Mesothelial cell of epicardium (in vitro differentiated cells): ENCODE measurements around the gene MFGE8. TPM values are rescaled to one million over a fixed set of nuclear protein-coding genes. Genes with fewer than 3 reads are reported as not detected.

ENCODE experiments used
- DNase-seq, 2 experiments: peaks; one replicate each; pipeline ENCODE4 v3.0.0; 2021; ENCODE audit warnings: low spot score in 2 of 2; ENCODE audit not compliant: unreplicated experiment in 2 of 2
- H3K27ac Mint-ChIP-seq: 2 replicates; pipeline ENCODE4 v1.8.0; 2021; ENCODE audit warnings: mixed read lengths
- H3K27me3 Mint-ChIP-seq: 2 replicates; pipeline ENCODE4 v1.8.0; 2021; ENCODE audit warnings: low read depth, mixed read lengths
- H3K36me3 Mint-ChIP-seq: 2 replicates; pipeline ENCODE4 v1.8.0; 2021; ENCODE audit warnings: mixed read lengths
- H3K4me1 Mint-ChIP-seq: 2 replicates; pipeline ENCODE4 v1.8.0; 2021; ENCODE audit warnings: mixed read lengths
- H3K4me3 Mint-ChIP-seq: 2 replicates; pipeline ENCODE4 v1.8.0; 2021; ENCODE audit warnings: mild to moderate bottlenecking, moderate library complexity, mixed read lengths
- H3K9me3 Mint-ChIP-seq: 2 replicates; pipeline ENCODE4 v1.8.0; 2021; ENCODE audit warnings: mixed read lengths
- total RNA-seq: library from RNA; stranded (reverse); gene quantifications from 3 replicates; pipeline ENCODE4 v1.2.1, GENCODE V29; 2021
- TF ChIP-seq, protein P1 (sequence below): fragments of 200-600 bp; sonication (generic); IDR thresholded peaks from one replicate; pipeline ENCODE4 v1.5.0; 2021; ENCODE audit warnings: antibody characterized with exemption; ENCODE audit not compliant: unreplicated experiment

The MFGE8 gene
- total RNA-seq, 1 donor from 2014 or later: 181 TPM

DNA sequence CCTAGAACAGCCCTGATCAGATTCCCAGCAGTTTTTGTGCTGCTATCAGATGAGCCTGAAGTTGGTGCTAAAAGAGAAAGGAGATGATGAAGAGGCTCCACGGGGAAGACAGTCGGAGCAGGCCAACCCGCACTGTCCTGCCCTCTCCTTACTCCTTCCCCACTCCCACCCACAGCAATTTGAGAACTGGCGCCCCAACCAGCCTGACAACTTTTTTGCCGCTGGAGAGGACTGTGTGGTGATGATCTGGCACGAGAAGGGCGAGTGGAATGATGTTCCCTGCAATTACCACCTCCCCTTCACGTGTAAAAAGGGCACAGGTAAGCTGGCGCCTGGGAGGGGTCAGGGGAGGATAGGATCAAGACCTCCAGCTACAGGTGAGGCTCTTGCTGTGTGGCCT is 40.5 kb downstream of the MFGE8 start:
- no peaks in the 10 kb centered on the region for H3K9me3 Mint-ChIP-seq
- no peak overlapping the region for H3K4me3 Mint-ChIP-seq
- H3K4me1 Mint-ChIP-seq: peaks cover 14% of the 10 kb centered on the region
- H3K27ac Mint-ChIP-seq: no peak overlapping the region
- H3K36me3 Mint-ChIP-seq: no peaks in the 10 kb centered on the region
- H3K27me3 Mint-ChIP-seq: peaks cover 21% of the 10 kb centered on the region
- TF ChIP-seq, protein P1, sequence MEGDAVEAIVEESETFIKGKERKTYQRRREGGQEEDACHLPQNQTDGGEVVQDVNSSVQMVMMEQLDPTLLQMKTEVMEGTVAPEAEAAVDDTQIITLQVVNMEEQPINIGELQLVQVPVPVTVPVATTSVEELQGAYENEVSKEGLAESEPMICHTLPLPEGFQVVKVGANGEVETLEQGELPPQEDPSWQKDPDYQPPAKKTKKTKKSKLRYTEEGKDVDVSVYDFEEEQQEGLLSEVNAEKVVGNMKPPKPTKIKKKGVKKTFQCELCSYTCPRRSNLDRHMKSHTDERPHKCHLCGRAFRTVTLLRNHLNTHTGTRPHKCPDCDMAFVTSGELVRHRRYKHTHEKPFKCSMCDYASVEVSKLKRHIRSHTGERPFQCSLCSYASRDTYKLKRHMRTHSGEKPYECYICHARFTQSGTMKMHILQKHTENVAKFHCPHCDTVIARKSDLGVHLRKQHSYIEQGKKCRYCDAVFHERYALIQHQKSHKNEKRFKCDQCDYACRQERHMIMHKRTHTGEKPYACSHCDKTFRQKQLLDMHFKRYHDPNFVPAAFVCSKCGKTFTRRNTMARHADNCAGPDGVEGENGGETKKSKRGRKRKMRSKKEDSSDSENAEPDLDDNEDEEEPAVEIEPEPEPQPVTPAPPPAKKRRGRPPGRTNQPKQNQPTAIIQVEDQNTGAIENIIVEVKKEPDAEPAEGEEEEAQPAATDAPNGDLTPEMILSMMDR: no peak
- DNase-seq: no peak

DNA sequence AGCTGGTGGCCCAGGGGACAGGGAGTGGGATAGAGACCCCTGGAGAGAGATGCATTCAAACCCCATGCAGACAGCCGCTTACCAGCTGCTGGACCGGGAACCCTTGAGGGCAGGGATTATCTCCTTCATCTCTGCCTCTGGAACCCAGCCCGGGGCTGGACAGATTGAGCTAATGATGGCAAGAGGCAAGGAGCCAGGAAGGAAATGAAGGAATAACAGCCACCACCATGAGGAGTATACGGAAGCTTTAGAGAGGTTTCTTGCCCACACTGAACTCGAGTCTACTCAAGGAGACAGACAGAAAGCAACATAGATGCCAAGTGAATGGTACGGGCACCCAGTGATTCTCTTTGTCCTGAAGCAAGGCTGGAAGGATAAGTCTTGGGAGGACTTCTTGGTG is 41.1 kb downstream of the MFGE8 start:
- Mint-ChIP-seq H3K27me3 (peaks cover 27% of the 10 kb centered on the region), H3K4me3 (no peak overlapping the region), H3K9me3 (no peaks in the 10 kb centered on the region), H3K4me1 (peaks cover 14% of the 10 kb centered on the region), H3K27ac (no peak overlapping the region), H3K36me3 (no peaks in the 10 kb centered on the region)
- TF ChIP-seq, protein P1: no peak
- DNase-seq: no peak

DNA sequence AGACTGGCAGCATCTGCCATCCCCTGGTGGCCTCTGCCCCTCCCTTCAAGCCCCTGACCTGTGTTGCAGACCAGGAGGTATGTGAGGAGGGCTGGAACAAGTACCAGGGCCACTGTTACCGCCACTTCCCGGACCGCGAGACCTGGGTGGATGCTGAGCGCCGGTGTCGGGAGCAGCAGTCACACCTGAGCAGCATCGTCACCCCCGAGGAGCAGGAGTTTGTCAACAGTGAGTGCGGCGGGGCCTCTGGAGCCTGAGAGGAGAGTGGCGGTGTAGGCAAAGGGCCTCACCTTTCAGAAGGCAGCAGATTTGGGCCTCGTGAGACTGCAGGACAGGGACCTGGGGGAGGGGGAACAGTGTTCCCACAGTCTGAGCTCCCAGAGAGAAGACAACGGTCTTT is 41.9 kb downstream of the MFGE8 start:
- Mint-ChIP-seq H3K4me3 (no peak overlapping the region), H3K27me3 (peaks cover 32% of the 10 kb centered on the region), H3K36me3 (no peaks in the 10 kb centered on the region), H3K4me1 (peaks cover 14% of the 10 kb centered on the region), H3K27ac (no peak overlapping the region), H3K9me3 (no peaks in the 10 kb centered on the region)
- DNase-seq: no peak
- TF ChIP-seq, protein P1: no peak

DNA sequence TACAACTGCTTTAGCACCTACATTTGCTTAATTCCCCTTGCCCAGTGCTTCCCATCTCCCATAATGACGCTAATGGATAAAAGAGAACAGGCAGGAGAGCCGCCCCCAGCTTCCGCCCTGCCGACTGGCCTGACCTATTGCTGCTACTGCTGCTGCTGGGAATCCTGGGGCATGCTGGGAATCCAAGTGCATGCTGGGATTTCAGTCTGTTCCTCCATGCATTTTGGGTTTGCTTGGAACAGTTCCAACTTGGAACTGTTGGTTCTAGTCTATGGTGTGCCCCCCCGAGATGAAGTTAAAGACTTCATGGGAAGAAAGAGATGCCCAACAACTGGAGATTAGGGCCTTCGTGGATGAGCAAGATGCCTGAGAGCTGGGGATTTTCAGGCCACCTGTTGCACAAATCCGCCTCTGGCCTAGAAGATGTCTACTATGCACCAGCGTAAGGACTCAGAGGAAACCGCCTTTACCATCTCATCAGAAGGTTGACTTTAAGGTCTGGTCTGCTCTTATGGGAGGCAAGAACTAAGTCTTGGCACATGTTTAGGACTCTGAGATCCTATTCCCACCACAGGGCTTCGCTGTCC is 46.8 kb downstream of the MFGE8 start:
- no peak for DNase-seq
- TF ChIP-seq, protein P1: no peak
- H3K9me3 Mint-ChIP-seq: peaks cover 4% of the 10 kb centered on the region
- no peak overlapping the region for H3K4me3 Mint-ChIP-seq
- H3K27me3 Mint-ChIP-seq: peaks cover 37% of the 10 kb centered on the region
- H3K27ac Mint-ChIP-seq: no peak overlapping the region
- no peaks in the 10 kb centered on the region for H3K36me3 Mint-ChIP-seq
- no peaks in the 10 kb centered on the region for H3K4me1 Mint-ChIP-seq

DNA sequence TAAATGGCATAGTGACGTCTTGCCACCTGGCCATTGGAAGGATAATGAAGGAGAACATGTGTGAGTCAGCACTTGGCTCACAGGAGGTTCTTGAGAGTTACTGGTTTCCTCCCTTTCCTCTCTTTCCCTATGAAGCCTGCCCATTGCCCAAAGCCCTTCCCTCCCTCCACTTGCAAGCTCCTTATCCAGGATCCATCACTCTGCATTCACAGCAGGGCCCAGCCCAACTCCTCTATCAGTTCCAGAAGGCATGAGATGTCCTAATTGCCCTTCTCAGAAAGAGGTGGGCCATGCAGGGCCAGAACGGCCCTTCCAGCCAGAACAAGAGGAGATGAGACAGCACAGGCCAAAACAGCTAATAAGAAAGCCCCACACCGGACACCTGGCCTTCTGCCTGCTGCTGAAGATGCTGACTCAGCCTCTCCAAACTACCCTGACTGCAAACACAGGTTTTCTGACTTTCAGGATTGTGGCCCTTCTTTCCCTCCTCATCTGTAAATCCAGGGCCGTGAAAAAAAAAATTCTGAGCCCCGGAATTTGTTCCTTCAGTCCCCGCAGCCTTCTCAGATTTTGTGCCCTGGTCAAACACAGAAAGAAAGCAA is 47.6 kb downstream of the MFGE8 start:
- no peaks in the 10 kb centered on the region for H3K4me1 Mint-ChIP-seq
- TF ChIP-seq, protein P1: no peak
- peaks cover 36% of the 10 kb centered on the region for H3K27me3 Mint-ChIP-seq
- H3K27ac Mint-ChIP-seq: no peak overlapping the region
- no peak overlapping the region for H3K4me3 Mint-ChIP-seq
- DNase-seq: no peak
- H3K36me3 Mint-ChIP-seq: no peaks in the 10 kb centered on the region
- peaks cover 4% of the 10 kb centered on the region for H3K9me3 Mint-ChIP-seq
